ENCODE measurements around the gene AP5Z1. TPM values are rescaled to one million over a fixed set of nuclear protein-coding genes. Genes with fewer than 3 reads are reported as not detected.

AP5Z1 gene
- polyA plus RNA-seq, 1 of the 3 experiments (the other 2 are of a cell fraction): 29.5 TPM

- TF ChIP-seq FOXM1 (IDR thresholded peaks at IDR 0.05; ENCODE audit: low read depth) (no peak), MXI1 (IDR thresholded peaks at IDR 0.05; ENCODE audit: low read depth, low read length) (no peak), RAD21 (IDR thresholded peaks at IDR 0.05; ENCODE audit: low read length) (no peak), MEF2A (IDR thresholded peaks at IDR 0.05; ENCODE audit: borderline replicate concordance, low read depth) (no peak), FOXJ3 (CRISPR knock-in tag; IDR thresholded peaks at IDR 0.05) (no peak), JUND (IDR thresholded peaks at IDR 0.05) (no peak), PBX3 (IDR thresholded peaks at IDR 0.05) (no peak), FOSL2 (IDR thresholded peaks at IDR 0.05; ENCODE audit: borderline replicate concordance, low read depth) (no peak), RFX5 (IDR thresholded peaks at IDR 0.05; ENCODE audit: low read length) (no peak), EZH2phosphoT487 (IDR thresholded peaks at IDR 0.05; ENCODE audit: borderline replicate concordance, low read depth) (no peak), SIN3A (IDR thresholded peaks at IDR 0.05; ENCODE audit: borderline replicate concordance, low read depth, low read length) (no peak), TCF12 (IDR thresholded peaks at IDR 0.05) (no peak), CHD2 (IDR thresholded peaks at IDR 0.05; ENCODE audit: low read length, partially characterized antibody) (no peak), GATA2 (CRISPR knock-in tag; IDR thresholded peaks at IDR 0.05) (no peak), ELF1 (IDR thresholded peaks at IDR 0.05) (no peak)
- TF ChIP-seq, protein P1, sequence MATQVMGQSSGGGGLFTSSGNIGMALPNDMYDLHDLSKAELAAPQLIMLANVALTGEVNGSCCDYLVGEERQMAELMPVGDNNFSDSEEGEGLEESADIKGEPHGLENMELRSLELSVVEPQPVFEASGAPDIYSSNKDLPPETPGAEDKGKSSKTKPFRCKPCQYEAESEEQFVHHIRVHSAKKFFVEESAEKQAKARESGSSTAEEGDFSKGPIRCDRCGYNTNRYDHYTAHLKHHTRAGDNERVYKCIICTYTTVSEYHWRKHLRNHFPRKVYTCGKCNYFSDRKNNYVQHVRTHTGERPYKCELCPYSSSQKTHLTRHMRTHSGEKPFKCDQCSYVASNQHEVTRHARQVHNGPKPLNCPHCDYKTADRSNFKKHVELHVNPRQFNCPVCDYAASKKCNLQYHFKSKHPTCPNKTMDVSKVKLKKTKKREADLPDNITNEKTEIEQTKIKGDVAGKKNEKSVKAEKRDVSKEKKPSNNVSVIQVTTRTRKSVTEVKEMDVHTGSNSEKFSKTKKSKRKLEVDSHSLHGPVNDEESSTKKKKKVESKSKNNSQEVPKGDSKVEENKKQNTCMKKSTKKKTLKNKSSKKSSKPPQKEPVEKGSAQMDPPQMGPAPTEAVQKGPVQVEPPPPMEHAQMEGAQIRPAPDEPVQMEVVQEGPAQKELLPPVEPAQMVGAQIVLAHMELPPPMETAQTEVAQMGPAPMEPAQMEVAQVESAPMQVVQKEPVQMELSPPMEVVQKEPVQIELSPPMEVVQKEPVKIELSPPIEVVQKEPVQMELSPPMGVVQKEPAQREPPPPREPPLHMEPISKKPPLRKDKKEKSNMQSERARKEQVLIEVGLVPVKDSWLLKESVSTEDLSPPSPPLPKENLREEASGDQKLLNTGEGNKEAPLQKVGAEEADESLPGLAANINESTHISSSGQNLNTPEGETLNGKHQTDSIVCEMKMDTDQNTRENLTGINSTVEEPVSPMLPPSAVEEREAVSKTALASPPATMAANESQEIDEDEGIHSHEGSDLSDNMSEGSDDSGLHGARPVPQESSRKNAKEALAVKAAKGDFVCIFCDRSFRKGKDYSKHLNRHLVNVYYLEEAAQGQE (IDR thresholded peaks at IDR 0.05; ENCODE audit: low read depth, low read length): no peak
- TF ChIP-seq, protein P2, sequence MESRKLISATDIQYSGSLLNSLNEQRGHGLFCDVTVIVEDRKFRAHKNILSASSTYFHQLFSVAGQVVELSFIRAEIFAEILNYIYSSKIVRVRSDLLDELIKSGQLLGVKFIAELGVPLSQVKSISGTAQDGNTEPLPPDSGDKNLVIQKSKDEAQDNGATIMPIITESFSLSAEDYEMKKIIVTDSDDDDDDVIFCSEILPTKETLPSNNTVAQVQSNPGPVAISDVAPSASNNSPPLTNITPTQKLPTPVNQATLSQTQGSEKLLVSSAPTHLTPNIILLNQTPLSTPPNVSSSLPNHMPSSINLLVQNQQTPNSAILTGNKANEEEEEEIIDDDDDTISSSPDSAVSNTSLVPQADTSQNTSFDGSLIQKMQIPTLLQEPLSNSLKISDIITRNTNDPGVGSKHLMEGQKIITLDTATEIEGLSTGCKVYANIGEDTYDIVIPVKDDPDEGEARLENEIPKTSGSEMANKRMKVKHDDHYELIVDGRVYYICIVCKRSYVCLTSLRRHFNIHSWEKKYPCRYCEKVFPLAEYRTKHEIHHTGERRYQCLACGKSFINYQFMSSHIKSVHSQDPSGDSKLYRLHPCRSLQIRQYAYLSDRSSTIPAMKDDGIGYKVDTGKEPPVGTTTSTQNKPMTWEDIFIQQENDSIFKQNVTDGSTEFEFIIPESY (IDR thresholded peaks at IDR 0.05; ENCODE audit: borderline replicate concordance, low read depth): no peak
- TF ChIP-seq, protein P3, sequence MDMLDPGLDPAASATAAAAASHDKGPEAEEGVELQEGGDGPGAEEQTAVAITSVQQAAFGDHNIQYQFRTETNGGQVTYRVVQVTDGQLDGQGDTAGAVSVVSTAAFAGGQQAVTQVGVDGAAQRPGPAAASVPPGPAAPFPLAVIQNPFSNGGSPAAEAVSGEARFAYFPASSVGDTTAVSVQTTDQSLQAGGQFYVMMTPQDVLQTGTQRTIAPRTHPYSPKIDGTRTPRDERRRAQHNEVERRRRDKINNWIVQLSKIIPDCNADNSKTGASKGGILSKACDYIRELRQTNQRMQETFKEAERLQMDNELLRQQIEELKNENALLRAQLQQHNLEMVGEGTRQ (IDR thresholded peaks at IDR 0.05; ENCODE audit: borderline replicate concordance, low read depth, low read length): no peak
- Histone ChIP-seq H3K27me3 (ENCODE audit: insufficient read depth) (no peaks in the 10 kb centered on the region), H4K20me1 (ENCODE audit: insufficient read depth) (no peaks in the 10 kb centered on the region; the same call in 1 of the 2 replicates), H3K4me1 (ENCODE audit: control insufficient read depth in 1 of 2, insufficient read depth in 2 of 2, low read depth in 1 of 2, low read length in 1 of 2) (peaks cover 0 to 14% of the 10 kb centered on the region in 2 experiments; a peak in 1 of 4 replicates), H3K79me2 (ENCODE audit: insufficient read depth) (peaks cover 80% of the 10 kb centered on the region), H3K36me3 (replicated peaks in 1 of 2; ENCODE audit: control insufficient read depth in 1 of 2, insufficient read depth in 2 of 2, low read length in 1 of 2) (no peaks in the 10 kb centered on the region), H3K9me3 (no peaks in the 10 kb centered on the region), H3K9me2 (no peaks in the 10 kb centered on the region), H3K27ac (ENCODE audit: low read depth in 2 of 2, low read length in 1 of 2) (no peak overlapping the region; a peak in 1 of 4 replicates), H3K4me2 (no peak overlapping the region), H3K4me3 (ENCODE audit: low read depth in 2 of 2, low read length in 1 of 2) (no peak overlapping the region), H3K9ac (no peak overlapping the region), H2AFZ (ENCODE audit: low read depth) (no peak overlapping the region), H3F3A (replicated peaks; ENCODE audit: insufficient read depth) (no peaks in the 10 kb centered on the region)
- DNase-seq: no peak
- WGBS (ENCODE audit: low lambda C conversion rate): 95% methylated on average over 16 of the region's 19 CpGs
- ChIA-PET POLR2A (no interaction called here), CTCF (interaction anchor here (0.8 to 1.5 kb wide), 4 partner anchors 10 to 87 kb away, joined by 3 to 6 read pairs (median 3); no protein-coding TSS in a partner anchor)
Measured at GRCh38 chr7:4729266-4729665, 46.2 kb upstream of the AP5Z1 start.

All from SK-N-SH (cell line).